Central memory CD8-positive, alpha-beta T cell (primary cell): ENCODE measurements around the gene PTGIS.
"Not testable (repeated sequence)": the region's sequence is repeated elsewhere in the genome, so short reads cannot be mapped to it uniquely, and the experiment has no call there.

Experiments used
- ATAC-seq: fragments of 150-1000 bp; cut with Tn5 transposase; replicated peaks from 2 replicates; pipeline ENCODE4 v1.10.0; 2022; ENCODE audit warnings: mild to moderate bottlenecking, moderate FRiP score, moderate number of reproducible peaks; ENCODE audit not compliant: poor library complexity, severe bottlenecking; ENCODE audit errors: extremely low read depth
- DNase-seq, 2 donors: peaks; one replicate each; pipeline ENCODE4 v3.0.0; 2021; ENCODE audit warnings: low spot score in 2 of 2
- H3K27ac Mint-ChIP-seq: one replicate; pipeline ENCODE4 v1.8.0; 2022; ENCODE audit warnings: low read depth, mild to moderate bottlenecking, moderate library complexity, mixed read lengths
- H3K27me3 Mint-ChIP-seq: one replicate; pipeline ENCODE4 v1.8.0; 2022; ENCODE audit warnings: mixed read lengths
- H3K36me3 Mint-ChIP-seq: one replicate; pipeline ENCODE4 v1.8.0; 2022; ENCODE audit warnings: mild to moderate bottlenecking, moderate library complexity, mixed read lengths; ENCODE audit not compliant: insufficient read depth
- H3K4me1 Mint-ChIP-seq: one replicate; pipeline ENCODE4 v1.8.0; 2022; ENCODE audit warnings: mixed read lengths
- H3K4me3 Mint-ChIP-seq: one replicate; pipeline ENCODE4 v1.8.0; 2022; ENCODE audit warnings: mild to moderate bottlenecking, moderate library complexity, mixed read lengths
- H3K9me3 Mint-ChIP-seq: one replicate; pipeline ENCODE4 v1.8.0; 2022; ENCODE audit warnings: mixed read lengths

PTGIS gene

DNA sequence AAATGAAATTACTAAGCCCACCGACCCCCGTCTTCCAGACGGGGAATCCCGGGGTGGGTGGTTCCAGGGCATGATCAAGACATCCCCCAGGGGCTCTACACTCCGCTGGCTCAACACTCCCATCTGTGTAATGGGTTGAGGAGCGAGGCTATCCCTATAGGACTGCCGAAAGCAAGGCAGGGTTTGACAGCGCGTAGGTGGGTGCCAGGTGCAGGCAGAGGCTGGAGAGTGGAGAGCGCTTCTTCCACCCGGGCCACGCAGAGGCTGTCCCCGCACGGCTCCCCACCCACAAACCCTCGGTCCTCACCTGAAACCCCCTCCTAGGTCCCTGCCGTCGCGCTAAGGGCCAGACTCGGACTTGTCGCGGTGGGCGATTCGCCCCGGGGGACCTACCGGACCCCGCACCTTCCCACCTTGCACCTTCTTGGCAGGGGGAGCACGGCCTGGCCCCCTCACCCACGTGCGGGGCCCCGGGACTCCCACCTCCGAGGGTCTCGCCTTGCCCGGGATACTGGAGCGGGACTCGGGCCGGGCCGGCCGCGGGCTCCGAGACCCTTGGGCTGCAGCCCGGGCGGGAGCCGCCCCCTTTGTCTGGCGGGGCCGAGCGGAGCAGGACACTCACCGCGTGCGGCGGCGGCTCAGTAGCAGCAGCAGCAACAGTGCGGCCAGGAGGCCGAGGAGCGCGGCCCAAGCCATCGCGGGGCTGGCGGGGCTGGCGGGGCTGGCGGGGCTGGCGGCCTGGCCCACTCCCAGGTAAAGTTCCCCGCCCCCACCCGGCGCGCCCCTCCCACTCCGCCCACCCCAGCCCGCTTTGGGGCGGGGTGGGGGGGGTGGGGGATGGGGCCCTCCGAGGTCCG is at the start of gene PTGIS:
PTGIS (minus strand) TSS at position 717 of the 857 bp plus-strand sequence; CDS start at position 696, 21 bp downstream.
- peak within 1 kb of the TSS; percentile 61 for H3K4me3 Mint-ChIP-seq
- ATAC-seq (no peak), DNase-seq (no peak)
- no peaks in the 10 kb centered on the region for H3K9me3 Mint-ChIP-seq
- H3K4me1 Mint-ChIP-seq, result peaks cover 14% of the 10 kb centered on the region
- no peak within 1 kb of the TSS for H3K27ac Mint-ChIP-seq
- H3K36me3 Mint-ChIP-seq, result peaks cover 2% of the 10 kb centered on the region
- peaks cover 67% of the 10 kb centered on the region for H3K27me3 Mint-ChIP-seq

DNA sequence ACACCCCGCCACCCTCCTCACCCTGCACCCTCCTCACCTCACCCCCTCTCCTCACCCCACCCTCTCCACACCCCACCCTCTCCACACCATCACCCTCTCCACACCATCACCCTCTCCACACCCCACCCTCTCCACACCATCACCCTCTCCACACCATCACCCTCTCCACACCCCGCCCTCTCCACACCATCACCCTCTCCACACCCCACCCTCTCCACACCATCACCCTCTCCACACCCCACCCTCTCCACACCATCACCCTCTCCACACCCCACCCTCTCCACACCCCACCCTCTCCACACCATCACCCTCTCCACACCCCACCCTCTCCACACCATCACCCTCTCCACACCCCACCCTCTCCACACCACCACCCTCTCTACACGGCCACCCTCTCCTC is 49.5 kb upstream of the PTGIS start:
- not testable (repeated sequence) for H3K27me3 Mint-ChIP-seq, H3K27ac Mint-ChIP-seq

DNA sequence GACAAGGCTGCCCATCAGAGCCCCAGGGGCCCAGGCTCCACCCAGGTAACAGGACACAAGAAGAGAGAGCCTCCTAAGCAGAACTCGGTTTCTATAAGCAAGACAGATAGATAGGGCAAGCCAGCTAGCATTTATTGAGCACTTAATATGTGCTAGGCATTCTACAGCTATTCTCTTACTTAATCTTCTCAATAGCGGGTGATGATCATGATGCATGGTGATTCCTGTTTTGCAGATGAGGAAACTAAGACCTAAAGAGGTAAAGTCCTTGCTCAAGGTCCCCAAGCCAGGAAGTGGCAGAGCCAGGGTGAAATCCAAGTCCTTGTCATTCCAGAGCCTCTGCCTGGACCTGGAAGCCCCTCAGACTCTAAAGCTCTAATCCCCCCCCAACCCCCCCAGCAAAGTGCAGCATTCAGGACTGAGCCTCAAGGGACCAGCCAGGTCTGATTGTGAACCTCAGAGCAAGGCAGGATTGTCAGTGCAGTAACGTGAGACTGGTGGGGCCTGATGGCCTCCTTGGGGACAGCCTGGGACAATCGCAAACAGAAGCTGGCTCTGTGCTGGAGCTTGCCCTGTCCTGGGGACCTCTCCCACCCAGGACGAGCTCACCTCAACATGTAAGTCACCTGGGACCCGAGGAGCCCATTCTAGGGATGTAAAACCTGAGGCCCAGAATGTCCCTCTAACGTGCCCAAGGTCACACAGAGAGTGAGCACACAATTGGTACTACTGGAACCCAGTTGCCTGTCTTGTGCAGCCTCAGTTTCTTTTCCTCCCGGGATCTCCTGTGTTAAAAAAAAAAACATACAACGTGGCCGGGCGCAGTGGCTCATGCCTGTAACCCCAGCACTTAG is 48.4 kb upstream of the PTGIS start:
- ATAC-seq, result no peak
- Mint-ChIP-seq H3K4me1 (no peaks in the 10 kb centered on the region), H3K36me3 (peaks cover 1% of the 10 kb centered on the region), H3K27ac (no peak overlapping the region), H3K9me3 (no peaks in the 10 kb centered on the region), H3K4me3 (no peak overlapping the region), H3K27me3 (no peaks in the 10 kb centered on the region)
- no peak for DNase-seq

More for the DNA sequence above, 49.5 kb upstream of the PTGIS start:
- ATAC-seq, H3K4me3 Mint-ChIP-seq, H3K36me3 Mint-ChIP-seq, H3K4me1 Mint-ChIP-seq, DNase-seq, H3K9me3 Mint-ChIP-seq: not testable (repeated sequence)

DNA sequence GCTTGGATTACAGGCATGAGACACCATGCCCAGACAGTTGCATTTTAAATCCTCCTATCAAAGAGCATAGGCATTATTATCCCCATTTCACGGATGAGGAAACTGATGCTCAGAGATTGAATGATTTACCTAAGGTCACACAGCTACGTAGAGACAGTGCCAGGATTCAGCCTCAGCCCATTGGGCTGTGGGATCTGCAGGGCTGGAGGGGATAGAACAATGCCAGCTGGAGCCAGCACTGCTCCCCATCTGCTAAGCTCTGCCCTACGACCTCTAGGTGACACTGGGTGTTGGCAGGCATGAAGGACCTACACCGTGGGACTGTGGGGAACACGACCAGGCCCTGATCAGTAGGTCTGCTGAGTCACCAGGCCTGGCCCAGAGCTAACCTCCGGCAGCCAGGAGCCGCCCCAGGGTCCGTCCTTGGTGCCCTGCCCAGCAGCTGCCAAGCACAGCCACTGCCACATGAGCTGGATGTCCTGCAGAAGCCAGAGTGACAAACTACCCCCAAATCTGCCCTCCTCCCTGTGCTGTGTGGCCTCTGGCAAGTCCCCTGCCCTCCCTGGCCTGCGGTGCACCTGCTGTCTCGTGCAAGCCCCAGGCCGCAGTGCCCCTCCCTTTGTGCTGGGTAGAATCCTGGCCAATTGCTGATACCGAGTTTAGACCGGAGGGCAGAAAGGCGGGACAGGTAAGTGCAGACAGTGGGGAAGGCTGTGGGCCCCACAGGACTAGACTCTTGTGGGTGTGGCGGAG is 47.6 kb upstream of the PTGIS start:
- H3K27ac Mint-ChIP-seq, result no peak overlapping the region
- H3K4me1 Mint-ChIP-seq, result peaks cover 4% of the 10 kb centered on the region
- peaks cover 2% of the 10 kb centered on the region for H3K36me3 Mint-ChIP-seq
- H3K9me3 Mint-ChIP-seq, result no peaks in the 10 kb centered on the region
- no peak overlapping the region for H3K4me3 Mint-ChIP-seq
- DNase-seq, result no peak
- no peak for ATAC-seq
- no peaks in the 10 kb centered on the region for H3K27me3 Mint-ChIP-seq

DNA sequence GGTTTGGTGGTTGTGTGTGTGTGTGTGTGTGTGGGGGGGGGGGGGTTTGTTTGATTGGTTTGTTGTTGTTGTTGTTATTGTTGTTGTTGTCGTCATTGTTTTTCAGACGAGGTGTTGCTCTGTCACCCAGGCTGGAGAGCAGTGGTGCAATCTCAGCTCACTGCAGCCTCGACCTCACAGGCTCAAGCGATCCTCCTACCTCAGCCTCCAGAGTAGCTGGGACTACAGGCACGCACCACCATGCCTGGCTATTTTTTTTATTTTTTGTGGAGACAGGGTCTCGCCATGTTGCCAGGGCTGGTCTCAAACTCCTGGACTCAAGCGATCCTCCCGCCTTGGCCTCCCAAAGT is 47.1 kb upstream of the PTGIS start:
- not testable (repeated sequence) for H3K9me3 Mint-ChIP-seq, H3K4me3 Mint-ChIP-seq, ATAC-seq, H3K27me3 Mint-ChIP-seq, H3K36me3 Mint-ChIP-seq, H3K4me1 Mint-ChIP-seq, H3K27ac Mint-ChIP-seq, DNase-seq

DNA sequence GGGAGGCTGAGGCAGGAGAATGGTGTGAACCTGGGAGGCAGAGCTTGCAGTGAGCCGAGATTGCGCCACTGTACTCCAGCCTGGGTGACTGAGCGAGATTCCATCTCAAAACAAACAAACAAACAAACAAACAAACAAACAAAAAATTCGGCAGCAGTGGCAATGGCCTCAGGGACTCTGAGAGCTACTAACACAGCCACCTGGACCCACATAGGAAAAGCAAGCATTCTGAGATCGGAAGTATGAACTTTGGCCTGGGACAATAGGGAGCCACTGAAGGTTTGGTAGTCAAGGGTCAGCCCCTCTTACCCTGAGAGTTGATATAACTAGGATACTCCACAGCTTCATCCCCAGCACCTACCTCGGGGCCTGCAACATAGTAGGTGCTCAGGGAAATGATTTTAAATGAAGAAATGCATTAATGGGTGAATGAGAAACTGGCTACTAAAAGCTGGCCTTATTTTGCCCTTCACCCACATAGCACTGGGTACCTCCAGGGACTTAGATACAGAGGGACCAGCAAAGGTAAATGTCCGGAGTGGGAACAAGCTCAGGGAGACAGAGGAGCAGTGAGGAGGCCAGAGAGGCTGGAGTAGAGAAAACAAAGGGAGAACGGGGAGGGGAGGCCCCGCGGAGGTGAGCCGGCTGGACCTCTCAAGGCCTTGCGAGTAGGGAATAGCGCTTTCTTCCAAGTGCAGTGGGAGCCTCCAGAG is 46.6 kb upstream of the PTGIS start:
- Mint-ChIP-seq H3K27ac (no peak overlapping the region), H3K36me3 (peaks cover 1% of the 10 kb centered on the region), H3K4me1 (peaks cover 6% of the 10 kb centered on the region), H3K27me3 (no peaks in the 10 kb centered on the region), H3K4me3 (no peak overlapping the region), H3K9me3 (no peaks in the 10 kb centered on the region)
- DNase-seq, result no peak
- ATAC-seq, result no peak

DNA sequence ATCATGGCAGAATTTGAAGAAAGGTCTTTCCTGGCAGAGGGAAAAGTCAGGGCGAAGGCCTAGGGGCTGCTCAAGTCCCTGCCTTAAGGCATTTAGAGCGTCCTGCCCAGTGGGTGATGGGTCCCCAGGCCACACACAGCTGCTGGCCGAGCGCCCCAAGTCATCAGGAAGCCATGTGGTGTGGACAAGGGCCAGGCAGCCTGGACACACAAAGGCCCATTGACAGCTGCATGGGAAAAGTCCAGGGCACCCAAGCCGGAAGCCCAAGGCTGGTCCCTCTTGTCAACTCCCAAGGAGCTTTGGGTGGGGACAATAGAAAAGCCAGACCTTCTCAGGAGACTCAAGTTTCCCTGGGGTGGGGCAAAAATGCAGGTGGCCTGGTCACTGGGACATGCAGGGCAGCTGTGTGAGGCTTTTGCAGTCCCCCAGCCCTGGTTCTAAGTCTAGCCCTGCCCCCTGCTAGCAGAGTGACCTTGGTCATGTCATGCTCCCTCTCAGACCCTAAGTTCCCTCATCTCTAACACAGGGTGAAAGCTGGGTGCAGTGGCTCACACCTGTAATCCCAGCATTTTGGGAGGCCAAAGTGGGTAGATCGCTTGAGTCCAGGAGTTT is 44.3 kb upstream of the PTGIS start:
- no peak for ATAC-seq
- Mint-ChIP-seq H3K9me3 (no peaks in the 10 kb centered on the region), H3K27ac (no peak overlapping the region), H3K4me3 (no peak overlapping the region), H3K36me3 (peaks cover 1% of the 10 kb centered on the region), H3K27me3 (peaks cover 9% of the 10 kb centered on the region), H3K4me1 (peaks cover 16% of the 10 kb centered on the region)
- no peak for DNase-seq

DNA sequence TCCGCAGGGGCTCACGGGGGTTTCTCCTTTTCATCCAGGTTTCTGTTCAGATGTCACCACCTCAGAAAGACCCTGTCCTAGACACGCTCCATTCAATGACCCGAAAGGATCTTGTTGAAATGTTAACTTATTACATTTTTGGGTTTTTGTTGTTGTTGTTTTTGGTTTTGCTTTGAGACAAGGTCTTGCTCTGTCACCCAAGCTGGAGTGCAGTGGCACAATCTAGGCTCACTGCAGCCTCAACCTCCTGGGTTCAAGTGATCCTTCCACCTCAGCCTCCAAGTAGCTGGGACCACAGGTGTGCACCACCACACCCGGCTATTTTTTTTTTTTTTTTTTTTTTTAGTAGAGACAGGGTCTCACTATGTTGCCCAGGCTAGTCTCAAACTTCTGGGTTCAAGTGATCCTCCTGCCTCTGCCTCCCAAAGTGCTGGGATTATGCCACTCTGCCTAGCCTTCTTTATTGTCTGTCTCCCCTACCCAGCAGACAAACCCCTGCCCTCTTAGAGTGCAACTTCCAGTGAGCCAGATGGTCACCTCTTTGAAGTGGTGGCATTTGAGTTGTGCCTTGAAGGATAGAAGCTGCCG is 43.7 kb upstream of the PTGIS start:
- not testable (repeated sequence) for DNase-seq, H3K9me3 Mint-ChIP-seq
- H3K4me1 Mint-ChIP-seq, result peaks cover 16% of the 10 kb centered on the region

DNA sequence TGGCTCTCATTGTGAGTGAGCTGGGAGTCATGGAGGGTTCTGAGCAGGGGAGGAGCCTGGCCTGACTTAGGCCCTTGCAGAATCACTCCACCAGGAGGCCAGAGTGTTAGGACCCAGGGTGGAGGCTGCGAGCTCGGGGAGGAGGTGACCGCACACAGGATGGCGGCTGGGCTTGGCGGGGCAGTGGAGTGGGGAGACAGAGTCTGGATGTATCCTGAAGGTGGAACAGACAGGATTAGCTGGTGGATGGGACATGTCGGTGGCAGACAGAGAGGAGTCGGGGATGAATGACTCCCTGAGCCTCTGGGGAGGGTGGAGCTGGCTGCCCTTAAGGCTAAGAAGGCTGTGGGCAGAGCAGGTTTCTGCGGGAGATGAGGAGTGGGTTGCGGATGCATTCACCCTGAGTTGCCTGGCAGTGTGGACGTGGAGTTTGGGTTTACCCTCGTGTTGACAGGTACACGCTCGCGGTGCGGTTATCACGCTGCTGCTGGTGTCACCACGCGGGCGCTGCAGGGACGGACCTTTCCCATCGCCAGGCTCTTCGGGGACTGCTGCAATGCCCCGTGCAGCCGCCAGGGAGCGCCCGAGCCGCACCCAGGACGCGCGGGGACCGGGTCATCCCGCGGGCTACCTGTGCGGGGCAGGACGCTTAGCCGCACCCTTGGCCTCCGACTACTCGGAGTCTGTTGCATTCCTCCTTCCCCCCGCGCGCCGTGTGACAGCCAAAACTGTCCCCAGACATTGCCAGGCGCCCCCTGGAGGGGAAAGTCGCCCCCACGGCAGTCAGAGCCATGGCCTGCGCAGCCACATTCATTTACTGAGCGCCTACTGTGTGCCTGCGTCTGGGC is 43.0 kb upstream of the PTGIS start:
- DNase-seq (peak; percentile 64 to 78), ATAC-seq (peak; percentile 69)
- peaks cover 1% of the 10 kb centered on the region for H3K36me3 Mint-ChIP-seq
- peak overlapping the region; percentile 49 for H3K4me3 Mint-ChIP-seq
- no peaks in the 10 kb centered on the region for H3K9me3 Mint-ChIP-seq
- peaks cover 9% of the 10 kb centered on the region for H3K27me3 Mint-ChIP-seq
- H3K4me1 Mint-ChIP-seq, result peaks cover 16% of the 10 kb centered on the region
- H3K27ac Mint-ChIP-seq, result no peak overlapping the region

More for the DNA sequence above, 43.7 kb upstream of the PTGIS start:
- H3K27me3 Mint-ChIP-seq, H3K4me3 Mint-ChIP-seq, H3K36me3 Mint-ChIP-seq, ATAC-seq, H3K27ac Mint-ChIP-seq: not testable (repeated sequence)

DNA sequence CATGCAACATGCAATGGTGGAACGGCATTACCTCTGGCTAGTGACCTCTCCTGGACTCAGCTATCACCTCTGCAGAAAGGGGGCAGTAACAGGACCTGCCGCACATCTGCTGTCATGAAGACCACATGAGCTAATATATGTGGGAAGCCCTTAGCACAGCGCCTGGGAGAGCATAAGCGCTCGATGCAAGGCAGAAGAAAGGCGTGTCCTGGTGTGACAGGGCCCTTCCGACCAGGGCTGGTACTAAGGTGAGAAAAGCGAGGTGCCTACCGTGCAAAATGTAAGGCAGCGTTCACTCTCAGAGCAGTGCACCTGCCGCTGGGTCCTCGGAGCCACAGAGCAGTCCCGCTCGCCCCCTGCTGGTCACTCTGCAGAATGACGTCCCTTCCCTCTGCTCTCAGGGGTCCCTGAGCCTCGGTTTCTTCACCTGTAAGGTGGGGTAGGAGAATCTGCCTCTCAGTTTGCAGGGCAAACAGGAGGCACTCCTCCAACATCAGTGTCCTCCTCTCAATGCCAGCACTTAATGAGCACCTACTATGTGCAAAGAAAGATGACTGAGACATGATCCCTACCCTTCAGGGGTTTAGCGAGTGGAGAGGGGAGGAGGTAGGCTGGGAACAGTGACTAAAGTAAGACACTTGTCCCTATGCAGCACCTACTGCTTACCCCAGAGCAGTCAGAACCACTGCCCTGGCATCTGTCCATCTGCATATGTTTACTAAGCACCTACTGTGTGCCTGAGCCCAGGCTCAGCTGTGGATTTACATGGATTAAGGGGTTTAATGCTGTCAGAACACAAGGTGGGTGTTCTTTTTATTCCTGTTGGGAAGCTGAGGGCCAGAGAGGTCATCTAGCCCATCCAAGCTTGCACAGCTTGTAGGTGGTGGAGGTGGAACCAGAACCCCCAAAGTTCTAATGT is 41.1 kb upstream of the PTGIS start:
- no peaks in the 10 kb centered on the region for H3K9me3 Mint-ChIP-seq
- H3K27ac Mint-ChIP-seq, result no peak overlapping the region
- peaks cover 16% of the 10 kb centered on the region for H3K4me1 Mint-ChIP-seq
- peaks cover 1% of the 10 kb centered on the region for H3K36me3 Mint-ChIP-seq
- DNase-seq (peak; percentile 59 to 66), ATAC-seq (peak; percentile 74)
- H3K27me3 Mint-ChIP-seq, result peaks cover 9% of the 10 kb centered on the region
- peak overlapping the region; percentile 28 for H3K4me3 Mint-ChIP-seq
